ENCODE results near the gene DNMT1. TPM values are rescaled to one million over a fixed set of nuclear protein-coding genes. Genes with fewer than 3 reads are reported as not detected.
"Not testable (repeated sequence)": the region's sequence is repeated elsewhere in the genome, so short reads cannot be mapped to it uniquely, and the experiment has no call there.

The DNMT1 gene
- total RNA-seq, 1 experiment from 2014 or later, result 168 TPM

DNA sequence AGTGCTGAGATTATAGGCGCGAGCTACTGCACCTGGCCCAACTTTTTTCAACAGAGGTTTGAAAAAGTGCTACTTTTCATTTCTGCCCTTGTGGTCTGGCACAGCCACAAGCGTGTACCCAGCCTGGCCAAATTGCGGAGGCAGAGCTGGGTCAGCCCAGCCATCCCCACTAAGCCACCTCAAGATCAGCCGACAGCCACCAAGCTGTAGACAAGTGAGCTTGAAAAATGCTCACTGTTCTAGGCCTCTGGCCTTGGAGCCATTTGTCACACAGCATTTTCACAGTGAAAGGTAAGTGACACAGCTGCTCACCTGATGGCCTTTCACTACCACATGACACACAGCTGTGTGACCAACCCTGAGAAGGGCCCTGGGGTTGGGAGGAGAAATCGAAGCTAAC is 27.3 kb downstream of the DNMT1 start:
- in situ Hi-C loops (cut with HindIII; ENCODE audit: low pct_unique_long_range_greater_than_20kb, low sequenced_read_pairs), result no loop called here
- Histone ChIP-seq H3K4me3 (ENCODE audit: low read depth in 2 of 2, low read length in 2 of 2) (no peak overlapping the region), H3K27ac (ENCODE audit: low read length) (no peak overlapping the region), H3K27me3 (ENCODE audit: control insufficient read depth, insufficient read depth, low read length) (no peaks in the 10 kb centered on the region), H3K9me3 (ENCODE audit: control insufficient read depth, insufficient read depth, low read depth, low read length) (no peaks in the 10 kb centered on the region), H3K4me1 (ENCODE audit: control insufficient read depth, insufficient read depth, low read length) (no peaks in the 10 kb centered on the region), H3K36me3 (ENCODE audit: control insufficient read depth, insufficient read depth, low read length) (peaks cover 5% of the 10 kb centered on the region)
- no peak for DNase-seq (ENCODE audit: low read depth, low spot score)
- ChIA-PET CTCF (no interaction called here), POLR2A (no interaction called here)
- TF ChIP-seq POLR2AphosphoS5 (IDR thresholded peaks at IDR 0.05; ENCODE audit: low read depth, low read length), result no peak
- TF ChIP-seq SIN3A (IDR thresholded peaks at IDR 0.05; ENCODE audit: borderline replicate concordance, insufficient read depth, low read depth, low read length), result no peak
- no peak for TF ChIP-seq TCF7L2 (IDR thresholded peaks at IDR 0.05; ENCODE audit: low read depth, low read length)
- TF ChIP-seq, protein P1, sequence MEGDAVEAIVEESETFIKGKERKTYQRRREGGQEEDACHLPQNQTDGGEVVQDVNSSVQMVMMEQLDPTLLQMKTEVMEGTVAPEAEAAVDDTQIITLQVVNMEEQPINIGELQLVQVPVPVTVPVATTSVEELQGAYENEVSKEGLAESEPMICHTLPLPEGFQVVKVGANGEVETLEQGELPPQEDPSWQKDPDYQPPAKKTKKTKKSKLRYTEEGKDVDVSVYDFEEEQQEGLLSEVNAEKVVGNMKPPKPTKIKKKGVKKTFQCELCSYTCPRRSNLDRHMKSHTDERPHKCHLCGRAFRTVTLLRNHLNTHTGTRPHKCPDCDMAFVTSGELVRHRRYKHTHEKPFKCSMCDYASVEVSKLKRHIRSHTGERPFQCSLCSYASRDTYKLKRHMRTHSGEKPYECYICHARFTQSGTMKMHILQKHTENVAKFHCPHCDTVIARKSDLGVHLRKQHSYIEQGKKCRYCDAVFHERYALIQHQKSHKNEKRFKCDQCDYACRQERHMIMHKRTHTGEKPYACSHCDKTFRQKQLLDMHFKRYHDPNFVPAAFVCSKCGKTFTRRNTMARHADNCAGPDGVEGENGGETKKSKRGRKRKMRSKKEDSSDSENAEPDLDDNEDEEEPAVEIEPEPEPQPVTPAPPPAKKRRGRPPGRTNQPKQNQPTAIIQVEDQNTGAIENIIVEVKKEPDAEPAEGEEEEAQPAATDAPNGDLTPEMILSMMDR (IDR thresholded peaks at IDR 0.05), result no peak
- TF ChIP-seq, protein P2, sequence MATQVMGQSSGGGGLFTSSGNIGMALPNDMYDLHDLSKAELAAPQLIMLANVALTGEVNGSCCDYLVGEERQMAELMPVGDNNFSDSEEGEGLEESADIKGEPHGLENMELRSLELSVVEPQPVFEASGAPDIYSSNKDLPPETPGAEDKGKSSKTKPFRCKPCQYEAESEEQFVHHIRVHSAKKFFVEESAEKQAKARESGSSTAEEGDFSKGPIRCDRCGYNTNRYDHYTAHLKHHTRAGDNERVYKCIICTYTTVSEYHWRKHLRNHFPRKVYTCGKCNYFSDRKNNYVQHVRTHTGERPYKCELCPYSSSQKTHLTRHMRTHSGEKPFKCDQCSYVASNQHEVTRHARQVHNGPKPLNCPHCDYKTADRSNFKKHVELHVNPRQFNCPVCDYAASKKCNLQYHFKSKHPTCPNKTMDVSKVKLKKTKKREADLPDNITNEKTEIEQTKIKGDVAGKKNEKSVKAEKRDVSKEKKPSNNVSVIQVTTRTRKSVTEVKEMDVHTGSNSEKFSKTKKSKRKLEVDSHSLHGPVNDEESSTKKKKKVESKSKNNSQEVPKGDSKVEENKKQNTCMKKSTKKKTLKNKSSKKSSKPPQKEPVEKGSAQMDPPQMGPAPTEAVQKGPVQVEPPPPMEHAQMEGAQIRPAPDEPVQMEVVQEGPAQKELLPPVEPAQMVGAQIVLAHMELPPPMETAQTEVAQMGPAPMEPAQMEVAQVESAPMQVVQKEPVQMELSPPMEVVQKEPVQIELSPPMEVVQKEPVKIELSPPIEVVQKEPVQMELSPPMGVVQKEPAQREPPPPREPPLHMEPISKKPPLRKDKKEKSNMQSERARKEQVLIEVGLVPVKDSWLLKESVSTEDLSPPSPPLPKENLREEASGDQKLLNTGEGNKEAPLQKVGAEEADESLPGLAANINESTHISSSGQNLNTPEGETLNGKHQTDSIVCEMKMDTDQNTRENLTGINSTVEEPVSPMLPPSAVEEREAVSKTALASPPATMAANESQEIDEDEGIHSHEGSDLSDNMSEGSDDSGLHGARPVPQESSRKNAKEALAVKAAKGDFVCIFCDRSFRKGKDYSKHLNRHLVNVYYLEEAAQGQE (IDR thresholded peaks at IDR 0.05; ENCODE audit: insufficient read depth in 1 of 2, low read depth in 2 of 2, low read length in 1 of 2), result no peak
- intact Hi-C loops (cut with micrococcal nuclease; ENCODE audit: unreplicated experiment), result no loop called here
- no peak for ATAC-seq
- BruUV-seq (replicated peaks), result no TSS peak

- H3K9me3 ChIP-seq (ENCODE audit: control insufficient read depth, insufficient read depth, low read depth, low read length); H3K4me3 ChIP-seq (ENCODE audit: low read depth in 2 of 2, low read length in 2 of 2); DNase-seq (ENCODE audit: low read depth, low spot score); POLR2A ChIA-PET; H3K4me1 ChIP-seq (ENCODE audit: control insufficient read depth, insufficient read depth, low read length); H3K27me3 ChIP-seq (ENCODE audit: control insufficient read depth, insufficient read depth, low read length); H3K36me3 ChIP-seq (ENCODE audit: control insufficient read depth, insufficient read depth, low read length); intact Hi-C loops (cut with micrococcal nuclease; ENCODE audit: unreplicated experiment); CTCF ChIA-PET; in situ Hi-C loops (cut with HindIII; ENCODE audit: low pct_unique_long_range_greater_than_20kb, low sequenced_read_pairs); H3K27ac ChIP-seq (ENCODE audit: low read length); BruUV-seq (replicated peaks): not testable (repeated sequence)
- ATAC-seq, result 0 out of 2 replicates have a peak, but pooled peaks have one; percentile 25
Observed at GRCh38 chr19:10166501-10166900, 28.3 kb downstream of the DNMT1 start.

GRCh38 chr19:10166046-10166445 is 28.7 kb downstream of the DNMT1 start:
- peaks cover 5% of the 10 kb centered on the region for H3K36me3 ChIP-seq (ENCODE audit: control insufficient read depth, insufficient read depth, low read length)
- H3K27me3 ChIP-seq (ENCODE audit: control insufficient read depth, insufficient read depth, low read length), result no peaks in the 10 kb centered on the region
- intact Hi-C loops (cut with micrococcal nuclease; ENCODE audit: unreplicated experiment), result no loop called here
- H3K9me3 ChIP-seq (ENCODE audit: control insufficient read depth, insufficient read depth, low read depth, low read length), result no peaks in the 10 kb centered on the region
- DNase-seq (ENCODE audit: low read depth, low spot score), result no peak
- no peak overlapping the region for H3K27ac ChIP-seq (ENCODE audit: low read length)
- ATAC-seq, result 0 out of 2 replicates have a peak, but pooled peaks have one; percentile 17
- H3K4me3 ChIP-seq (ENCODE audit: low read depth in 2 of 2, low read length in 2 of 2), result no peak overlapping the region
- POLR2A ChIA-PET, result no interaction called here
- TF ChIP-seq, protein P2 (IDR thresholded peaks at IDR 0.05; ENCODE audit: insufficient read depth in 1 of 2, low read depth in 2 of 2, low read length in 1 of 2), result no peak
- TF ChIP-seq SIN3A (IDR thresholded peaks at IDR 0.05; ENCODE audit: borderline replicate concordance, insufficient read depth, low read depth, low read length) (no peak), TCF7L2 (IDR thresholded peaks at IDR 0.05; ENCODE audit: low read depth, low read length) (no peak), POLR2AphosphoS5 (IDR thresholded peaks at IDR 0.05; ENCODE audit: low read depth, low read length) (no peak)
- TF ChIP-seq, protein P1 (IDR thresholded peaks at IDR 0.05), result no peak
- H3K4me1 ChIP-seq (ENCODE audit: control insufficient read depth, insufficient read depth, low read length), result no peaks in the 10 kb centered on the region
- CTCF ChIA-PET, result no interaction called here
- in situ Hi-C loops (cut with HindIII; ENCODE audit: low pct_unique_long_range_greater_than_20kb, low sequenced_read_pairs), result no loop called here
- BruUV-seq (replicated peaks), result no TSS peak
